PC-9 (cell line): ENCODE measurements around the gene DNAAF5. TPM values are rescaled to one million over a fixed set of nuclear protein-coding genes. Genes with fewer than 3 reads are reported as not detected.

Source experiments
- BruUV-seq: library from RNA; stranded (reverse); fragments of 400-500 nt; replicated peaks from 2 replicates; lab custom pipeline; 2021; lab: Mats Ljungman, UMichigan
- CTCF ChIA-PET: fragments of 300-600 bp; sonication (Branson Sonifier 250); formaldehyde crosslinking; loops from one replicate; lab custom pipeline; 2022; ENCODE audit warnings: antibody characterized with exemption; lab: Charles Lee
- POLR2A ChIA-PET: fragments of 300-600 bp; sonication (Branson Sonifier 250); formaldehyde crosslinking; loops from one replicate; lab custom pipeline; 2022; ENCODE audit warnings: antibody characterized with exemption; ENCODE audit not compliant: unreplicated experiment; lab: Charles Lee
- DNase-seq, 2 experiments: peaks; one replicate each; pipeline versions ENCODE4 v3.0.0 to v3.0.0-alpha.2; 2015 to 2022; ENCODE audit warnings: mixed read lengths in 1 of 2
- H2AFZ ChIP-seq: fragments of 200-600 bp; sonication (generic); 2 replicates; pipeline ENCODE4 v1.8.1; 2017; ENCODE audit warnings: antibody characterized with exemption
- H3F3A ChIP-seq: fragments of 200-600 bp; sonication (generic); 2 replicates; pipeline ENCODE4 v1.8.1; 2017; ENCODE audit warnings: antibody characterized with exemption, mild to moderate bottlenecking, low read depth; ENCODE audit not compliant: insufficient read depth
- H3K27ac ChIP-seq: fragments of 200-600 bp; sonication (generic); 2 replicates; pipeline ENCODE4 v1.6.1; 2016; ENCODE audit warnings: mixed run types
- H3K27me3 ChIP-seq: fragments of 200-600 bp; sonication (generic); 2 replicates; pipeline ENCODE4 v1.6.1; 2016; ENCODE audit warnings: low read depth, mixed run types; ENCODE audit not compliant: insufficient read depth
- H3K36me3 ChIP-seq: fragments of 200-600 bp; sonication (generic); 2 replicates; pipeline ENCODE4 v1.6.1; 2016; ENCODE audit warnings: low read depth, mixed run types
- H3K4me1 ChIP-seq: fragments of 200-600 bp; sonication (generic); replicated peaks from 2 replicates; pipeline ENCODE4 v1.6.1; 2016; ENCODE audit warnings: mixed run types; ENCODE audit not compliant: insufficient read depth
- H3K4me2 ChIP-seq: fragments of 200-600 bp; sonication (generic); 2 replicates; pipeline ENCODE4 v1.6.1; 2017; ENCODE audit warnings: mixed run types
- H3K4me3 ChIP-seq: fragments of 200-600 bp; sonication (generic); 2 replicates; pipeline ENCODE4 v1.6.1; 2016; ENCODE audit warnings: mixed run types
- H3K79me2 ChIP-seq: fragments of 200-600 bp; sonication (generic); 2 replicates; pipeline ENCODE4 v1.6.1; 2017; ENCODE audit warnings: low read depth, mixed run types
- H3K9me2 ChIP-seq: fragments of 200-600 bp; sonication (generic); 2 replicates; pipeline ENCODE4 v1.8.1; 2017; ENCODE audit warnings: mild to moderate bottlenecking; ENCODE audit not compliant: insufficient read depth
- H3K9me3 ChIP-seq: fragments of 200-600 bp; sonication (generic); 2 replicates; pipeline ENCODE4 v1.8.1; 2016; ENCODE audit warnings: low read depth; ENCODE audit not compliant: insufficient read depth
- H4K20me1 ChIP-seq: fragments of 200-600 bp; sonication (generic); 2 replicates; pipeline ENCODE4 v1.8.1; 2017; ENCODE audit not compliant: insufficient read depth
- CTCF ChIP-seq: fragments of 200-600 bp; sonication (generic); conservative IDR thresholded peaks from 2 replicates; pipeline ENCODE4 v1.6.1; 2017; ENCODE audit warnings: mixed run types, antibody characterized with exemption, mild to moderate bottlenecking, moderate library complexity
- EZH2 ChIP-seq: fragments of 200-600 bp; sonication (generic); IDR thresholded peaks from 2 replicates; pipeline ENCODE4 v1.8.0; 2017; ENCODE audit warnings: antibody characterized with exemption, low read depth
- intact Hi-C: fragments of 100-400 bp; cut with micrococcal nuclease; formaldehyde crosslinking; loops from one replicate; pipeline ENCODE4 v1.10.0; 2022; ENCODE audit not compliant: unreplicated experiment
- total RNA-seq: library from RNA; stranded (reverse); gene quantifications from 2 replicates; pipeline ENCODE4 v1.2.3, GENCODE V29; 2021

DNAAF5 gene
- total RNA-seq, 1 experiment from 2014 or later, result 63.2 TPM

GRCh38 chr7:734214-734613, 7.7 kb downstream of the DNAAF5 start:
- DNase-seq, result no peak
- TF ChIP-seq EZH2 (no peak), CTCF (no peak)
- peaks cover 64% of the 10 kb centered on the region for H3K79me2 ChIP-seq

GRCh38 chr7:734808-735207, 8.3 kb downstream of the DNAAF5 start:
- no peaks in the 10 kb centered on the region for H3K27me3 ChIP-seq
- BruUV-seq, result no TSS peak
- no peak overlapping the region for H3K4me2 ChIP-seq
- peaks cover 7% of the 10 kb centered on the region for H3K9me3 ChIP-seq
- peaks cover 75% of the 10 kb centered on the region for H4K20me1 ChIP-seq
- peaks cover 17% of the 10 kb centered on the region for H3K4me1 ChIP-seq
- H2AFZ ChIP-seq, result no peak overlapping the region
- no peak for DNase-seq
- no peak for TF ChIP-seq CTCF
- TF ChIP-seq EZH2, result no peak
- H3K79me2 ChIP-seq, result peaks cover 69% of the 10 kb centered on the region
- POLR2A ChIA-PET, result no interaction called here
- CTCF ChIA-PET, result no interaction called here
- H3K36me3 ChIP-seq, result peaks cover 38% of the 10 kb centered on the region
- H3K4me3 ChIP-seq, result no peak overlapping the region
- intact Hi-C loops, result loop anchor here (5.0 kb wide), 1 partner anchor 198 kb away; no protein-coding TSS in a partner anchor
- no peaks in the 10 kb centered on the region for H3K9me2 ChIP-seq
- H3K27ac ChIP-seq, result no peak overlapping the region
- H3F3A ChIP-seq, result peaks cover 33% of the 10 kb centered on the region

More at GRCh38 chr7:734214-734613, 7.7 kb downstream of the DNAAF5 start:
- H2AFZ ChIP-seq, result no peak overlapping the region
- H3K4me1 ChIP-seq, result peaks cover 17% of the 10 kb centered on the region
- H4K20me1 ChIP-seq, result peaks cover 69% of the 10 kb centered on the region
- peaks cover 34% of the 10 kb centered on the region for H3K36me3 ChIP-seq
- H3K4me2 ChIP-seq, result no peak overlapping the region
- no peak overlapping the region for H3K27ac ChIP-seq
- BruUV-seq, result no TSS peak
- no peaks in the 10 kb centered on the region for H3K9me2 ChIP-seq
- H3K27me3 ChIP-seq, result no peaks in the 10 kb centered on the region
- ChIA-PET POLR2A (no interaction called here), CTCF (no interaction called here)
- intact Hi-C loops, result loop anchor here (5.0 kb wide), 1 partner anchor 197 kb away; no protein-coding TSS in a partner anchor
- no peak overlapping the region for H3K4me3 ChIP-seq
- peaks cover 33% of the 10 kb centered on the region for H3F3A ChIP-seq
- H3K9me3 ChIP-seq, result peaks cover 7% of the 10 kb centered on the region

GRCh38 chr7:738241-738640, 11.7 kb downstream of the DNAAF5 start:
- Histone ChIP-seq H3K9me2 (no peaks in the 10 kb centered on the region), H3K79me2 (peaks cover 59% of the 10 kb centered on the region), H3K4me1 (no peaks in the 10 kb centered on the region), H2AFZ (no peak overlapping the region), H3K4me3 (no peak overlapping the region), H3K36me3 (peaks cover 39% of the 10 kb centered on the region), H3F3A (peaks cover 9% of the 10 kb centered on the region), H3K9me3 (peaks cover 7% of the 10 kb centered on the region), H3K27ac (no peak overlapping the region), H3K4me2 (no peak overlapping the region), H3K27me3 (no peaks in the 10 kb centered on the region), H4K20me1 (peaks cover 73% of the 10 kb centered on the region)
- POLR2A ChIA-PET, result no interaction called here
- intact Hi-C loops, result no loop called here
- DNase-seq, result no peak
- TF ChIP-seq EZH2, result no peak
- TF ChIP-seq CTCF, result no peak
- BruUV-seq, result no TSS peak
- CTCF ChIA-PET, result no interaction called here
